Peyer's patch (tissue), 4 donors: ENCODE results near the gene SLC40A1. TPM values are rescaled to one million over a fixed set of nuclear protein-coding genes. Genes with fewer than 3 reads are reported as not detected.

Experiments
- DNase-seq, 3 donors: peaks; one replicate each; pipeline ENCODE4 v3.0.0-alpha.2; 2017 to 2019
- H3K27ac ChIP-seq, 4 donors: fragments of 200-600 bp; sonication (generic); one replicate each; pipeline ENCODE4 v1.5.1; 2016 to 2019
- H3K27me3 ChIP-seq, 2 donors: fragments of 200-600 bp; sonication (generic); one replicate each; pipeline ENCODE4 v1.5.1; 2019
- H3K36me3 ChIP-seq, 3 donors: fragments of 200-600 bp; sonication (generic); one replicate each; pipeline ENCODE4 v1.5.1; 2016 to 2019
- H3K4me1 ChIP-seq, 4 donors: fragments of 200-600 bp; sonication (generic); one replicate each; pipeline ENCODE4 v1.5.1; 2016 to 2019
- H3K4me3 ChIP-seq, 4 donors: fragments of 200-600 bp; sonication (generic); 1 replicate in 3 of 4; 2 replicates in 1 of 4; pipeline ENCODE4 v1.5.1; 2016 to 2019; ENCODE audit warnings: mild to moderate bottlenecking in 1 of 4
- H3K9me3 ChIP-seq, 4 donors: fragments of 200-600 bp; sonication (generic); one replicate each; pipeline ENCODE4 v1.5.1; 2016 to 2019; ENCODE audit warnings: mild to moderate bottlenecking in 1 of 4
- POLR2A ChIP-seq, 2 donors: fragments of 450-650 bp; IDR thresholded peaks; one replicate each; pipeline ENCODE4 v1.5.1; 2017; ENCODE audit warnings: antibody characterized with exemption in 2 of 2, mild to moderate bottlenecking in 2 of 2, moderate library complexity in 2 of 2
- total RNA-seq, 4 donors: library from RNA; depleted of rRNA; stranded (reverse); fragments of >200 nt; gene quantifications; one replicate each; pipeline ENCODE4 v1.1.0, GENCODE V29; 2016
- TF ChIP-seq, protein P1 (sequence below), 6 experiments: fragments of 450-650 bp in 4 of 6; fragments of 200-600 bp in 2 of 6; sonication (generic) in 1 of 6; IDR thresholded peaks; one replicate each; pipeline ENCODE4 v1.5.1; 2017 to 2019; ENCODE audit warnings: antibody characterized with exemption in 6 of 6, mild to moderate bottlenecking in 3 of 6, moderate library complexity in 1 of 6

SLC40A1 gene
- total RNA-seq, 4 donors from 2014 or later: 69.8 to 208 (median 149) TPM

DNA sequence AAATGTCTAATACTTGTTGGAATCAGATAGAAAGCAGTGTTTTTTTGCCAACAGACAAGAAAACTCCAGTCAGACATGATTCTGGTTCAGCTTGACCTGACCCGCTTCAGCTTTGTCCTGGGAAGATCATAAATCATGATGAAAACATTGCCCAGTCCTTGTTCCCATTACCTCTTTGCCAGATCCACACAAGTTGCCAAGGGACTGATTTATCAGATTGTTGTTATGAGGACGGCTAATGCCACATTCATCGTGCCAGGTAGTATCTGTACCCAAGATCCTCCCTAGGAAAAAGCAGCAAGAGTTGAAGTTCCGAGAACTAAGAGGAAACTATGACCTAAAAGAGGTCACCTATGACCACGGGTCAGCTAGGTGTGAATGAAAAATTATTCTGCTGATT lies 39.0 kb downstream of the SLC40A1 start:
- no peak for DNase-seq

DNA sequence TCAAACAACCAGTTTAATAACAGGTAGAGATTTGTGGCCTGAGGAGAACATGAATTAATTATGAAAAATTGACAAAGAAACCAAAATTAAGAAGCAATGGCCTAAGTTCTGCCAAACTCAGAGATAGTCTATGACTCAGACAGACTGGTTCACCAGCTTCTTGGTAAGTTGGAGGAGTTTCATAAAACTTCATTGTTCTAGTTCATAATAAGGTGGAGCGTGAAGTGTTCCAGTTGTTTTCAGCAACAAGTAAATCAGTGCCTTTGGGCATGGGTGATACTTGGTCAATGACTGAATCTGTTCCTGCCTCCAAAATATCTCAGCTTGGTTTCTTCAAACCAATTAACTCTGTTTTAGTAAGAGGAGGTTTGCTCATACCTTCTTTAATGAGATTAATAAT lies 40.0 kb downstream of the SLC40A1 start:
- Histone ChIP-seq H3K4me3 (no peak overlapping the region), H3K36me3 (no peaks in the 10 kb centered on the region), H3K4me1 (peaks cover 0 to 9% (median 0%) of the 10 kb centered on the region in 4 donors), H3K27ac (no peak overlapping the region), H3K27me3 (no peaks in the 10 kb centered on the region), H3K9me3 (no peaks in the 10 kb centered on the region)
- no peak for DNase-seq
- TF ChIP-seq, protein P1, sequence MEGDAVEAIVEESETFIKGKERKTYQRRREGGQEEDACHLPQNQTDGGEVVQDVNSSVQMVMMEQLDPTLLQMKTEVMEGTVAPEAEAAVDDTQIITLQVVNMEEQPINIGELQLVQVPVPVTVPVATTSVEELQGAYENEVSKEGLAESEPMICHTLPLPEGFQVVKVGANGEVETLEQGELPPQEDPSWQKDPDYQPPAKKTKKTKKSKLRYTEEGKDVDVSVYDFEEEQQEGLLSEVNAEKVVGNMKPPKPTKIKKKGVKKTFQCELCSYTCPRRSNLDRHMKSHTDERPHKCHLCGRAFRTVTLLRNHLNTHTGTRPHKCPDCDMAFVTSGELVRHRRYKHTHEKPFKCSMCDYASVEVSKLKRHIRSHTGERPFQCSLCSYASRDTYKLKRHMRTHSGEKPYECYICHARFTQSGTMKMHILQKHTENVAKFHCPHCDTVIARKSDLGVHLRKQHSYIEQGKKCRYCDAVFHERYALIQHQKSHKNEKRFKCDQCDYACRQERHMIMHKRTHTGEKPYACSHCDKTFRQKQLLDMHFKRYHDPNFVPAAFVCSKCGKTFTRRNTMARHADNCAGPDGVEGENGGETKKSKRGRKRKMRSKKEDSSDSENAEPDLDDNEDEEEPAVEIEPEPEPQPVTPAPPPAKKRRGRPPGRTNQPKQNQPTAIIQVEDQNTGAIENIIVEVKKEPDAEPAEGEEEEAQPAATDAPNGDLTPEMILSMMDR (IDR thresholded peaks at IDR 0.05): no peak
- TF ChIP-seq POLR2A (IDR thresholded peaks at IDR 0.05): no peak

More for the DNA sequence above, 39.0 kb downstream of the SLC40A1 start:
- Histone ChIP-seq H3K9me3 (no peaks in the 10 kb centered on the region), H3K4me1 (peaks cover 0 to 9% (median 0%) of the 10 kb centered on the region in 4 donors), H3K4me3 (no peak overlapping the region), H3K27me3 (no peaks in the 10 kb centered on the region), H3K27ac (peak overlapping the region in 3 of 4 donors; percentile 25 to 84 (median 67)), H3K36me3 (no peaks in the 10 kb centered on the region)
- TF ChIP-seq POLR2A (IDR thresholded peaks at IDR 0.05): no peak
- TF ChIP-seq, protein P1 (IDR thresholded peaks at IDR 0.05): no peak

DNA sequence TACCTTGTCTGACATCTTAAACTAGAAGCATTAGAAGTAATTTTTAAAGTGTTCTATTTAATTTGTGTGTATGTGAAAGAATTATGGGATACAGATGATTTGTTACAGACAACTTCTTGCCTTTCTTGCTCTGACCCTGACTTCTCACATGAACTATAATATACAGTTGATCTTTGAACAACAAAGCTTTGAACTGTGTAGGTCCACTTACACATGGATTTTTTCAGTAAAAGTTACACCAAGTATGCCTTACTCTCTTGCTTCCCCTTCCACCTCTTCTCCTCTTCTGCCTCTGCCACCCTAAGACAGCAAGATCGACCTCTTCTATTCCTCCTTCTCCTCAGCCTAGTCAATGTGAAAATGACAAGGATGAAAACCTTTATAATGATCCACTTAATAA lies 42.2 kb downstream of the SLC40A1 start:
- H3K27me3 ChIP-seq: no peaks in the 10 kb centered on the region
- no peaks in the 10 kb centered on the region for H3K9me3 ChIP-seq
- peaks cover 0 to 18% (median 2%) of the 10 kb centered on the region in 4 donors for H3K4me1 ChIP-seq
- no peak for DNase-seq
- no peak overlapping the region for H3K27ac ChIP-seq
- H3K4me3 ChIP-seq: no peak overlapping the region
- no peaks in the 10 kb centered on the region for H3K36me3 ChIP-seq
- TF ChIP-seq, protein P1 (IDR thresholded peaks at IDR 0.05): no peak
- no peak for TF ChIP-seq POLR2A (IDR thresholded peaks at IDR 0.05)

DNA sequence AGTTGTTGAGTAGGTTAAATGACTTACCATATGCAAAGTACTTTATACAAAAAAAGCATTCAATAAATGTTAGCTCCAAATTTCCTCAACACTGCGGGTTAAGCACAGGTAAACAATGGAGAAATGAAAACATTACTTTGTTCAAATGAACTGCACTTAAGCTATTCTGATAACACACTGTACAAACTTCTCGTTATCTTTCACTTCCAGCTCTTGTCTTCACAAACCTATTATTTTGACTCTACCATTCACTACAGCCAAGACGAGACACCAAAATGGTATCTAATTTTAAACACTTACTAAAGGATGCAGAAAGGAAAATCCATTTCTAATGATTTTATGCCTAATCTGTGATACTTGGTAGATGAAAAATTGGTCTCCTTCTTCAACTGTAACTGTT lies 43.8 kb downstream of the SLC40A1 start:
- Histone ChIP-seq H3K27me3 (no peaks in the 10 kb centered on the region), H3K9me3 (no peaks in the 10 kb centered on the region), H3K4me3 (no peak overlapping the region), H3K36me3 (no peaks in the 10 kb centered on the region), H3K27ac (no peak overlapping the region), H3K4me1 (peaks cover 0 to 18% (median 2%) of the 10 kb centered on the region in 4 donors)
- DNase-seq: no peak
- TF ChIP-seq POLR2A (IDR thresholded peaks at IDR 0.05): no peak
- TF ChIP-seq, protein P1 (IDR thresholded peaks at IDR 0.05): no peak

DNA sequence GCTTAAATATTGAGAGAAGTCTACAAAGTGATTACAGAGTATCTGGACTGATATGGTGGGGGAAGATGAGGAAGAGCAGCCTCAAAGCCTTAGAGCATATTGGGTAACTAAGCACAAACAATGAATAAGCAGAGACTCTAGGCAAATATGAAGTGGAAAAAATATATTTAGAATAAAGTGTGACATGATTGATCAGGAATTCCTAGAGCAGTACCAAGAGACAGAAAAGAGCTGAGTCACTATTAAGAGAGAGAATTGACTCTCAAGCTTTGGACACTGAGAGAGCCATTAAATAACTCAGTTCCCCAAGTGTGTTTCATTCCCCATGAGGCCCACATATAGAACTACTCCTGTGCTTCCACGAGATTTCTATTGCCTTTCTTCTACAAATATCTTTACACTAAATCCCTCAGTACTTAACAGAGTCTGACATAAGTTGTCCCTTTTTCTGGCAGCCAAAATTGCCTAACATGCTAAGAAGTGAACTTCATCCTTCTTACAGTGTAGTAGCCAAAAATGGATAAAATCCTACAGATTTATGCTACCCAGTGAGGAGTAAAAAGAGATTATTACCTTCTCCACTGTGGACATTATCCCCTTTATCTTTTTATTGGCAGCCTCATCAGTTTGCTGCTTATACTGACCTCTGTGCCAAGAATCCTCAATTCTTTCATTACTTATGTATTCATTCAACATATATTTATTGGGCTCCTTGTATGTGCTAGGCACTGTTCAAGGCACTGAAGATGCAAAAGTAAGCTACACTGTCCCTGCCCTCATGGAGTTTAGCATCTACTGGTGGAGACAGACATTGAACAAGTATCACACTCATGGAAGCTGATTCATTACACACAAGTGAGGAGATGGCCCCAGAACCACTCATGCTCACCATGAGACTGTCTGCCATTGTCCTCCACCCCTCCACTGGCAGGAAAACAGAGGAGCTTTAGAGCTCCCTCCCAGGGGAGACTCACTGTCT lies 45.4 kb downstream of the SLC40A1 start:
- peak overlapping the region in 2 of 4 donors; percentile 52 to 73 for H3K27ac ChIP-seq
- H3K4me1 ChIP-seq: peaks cover 0 to 8% (median 2%) of the 10 kb centered on the region in 4 donors
- H3K4me3 ChIP-seq: no peak overlapping the region
- no peaks in the 10 kb centered on the region for H3K36me3 ChIP-seq
- no peaks in the 10 kb centered on the region for H3K9me3 ChIP-seq
- TF ChIP-seq, protein P1 (IDR thresholded peaks at IDR 0.05): no peak
- no peak for TF ChIP-seq POLR2A (IDR thresholded peaks at IDR 0.05)
- DNase-seq: no peak
- H3K27me3 ChIP-seq: no peaks in the 10 kb centered on the region
